ENCODE data around the gene HINT1. TPM values are rescaled to one million over a fixed set of nuclear protein-coding genes. Genes with fewer than 3 reads are reported as not detected.

HINT1 gene
- total and polyA plus RNA-seq, 2 of the 4 experiments (the other 2 are of a cell fraction): 179 to 352 TPM

DNA sequence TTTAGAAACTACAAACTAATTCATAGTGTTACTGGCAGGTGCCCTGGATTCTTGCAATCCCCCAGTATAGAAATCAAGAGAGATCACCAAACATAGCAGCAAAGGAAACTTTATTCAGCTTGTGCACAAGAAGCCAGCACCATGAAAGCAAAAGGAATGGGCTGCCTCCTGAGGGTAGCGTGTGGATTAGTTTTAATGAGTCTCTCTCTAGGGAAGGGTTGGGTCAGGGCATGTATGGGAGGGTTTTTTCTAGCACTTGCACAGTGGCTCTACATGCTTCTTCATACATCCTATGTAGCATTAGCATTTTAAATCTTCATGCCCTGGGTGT is 44.1 kb upstream of the HINT1 start:
- DNase-seq (no peak), ATAC-seq (ENCODE audit: low read depth) (no peak)
- TF ChIP-seq MXI1 (IDR thresholded peaks at IDR 0.05; ENCODE audit: borderline replicate concordance, low read depth, low read length) (no peak), CEBPB (IDR thresholded peaks at IDR 0.05; ENCODE audit: low read depth, low read length) (no peak), MAZ (IDR thresholded peaks at IDR 0.05; ENCODE audit: borderline replicate concordance, low read depth, low read length) (no peak), MAFK (IDR thresholded peaks at IDR 0.05; ENCODE audit: low read depth, low read length) (no peak)
- Histone ChIP-seq H4K5ac (ENCODE audit: low read depth, low read length) (no peak overlapping the region), H3K4ac (ENCODE audit: low read depth, low read length) (no peak overlapping the region), H4K91ac (ENCODE audit: insufficient read depth, low read depth, low read length) (no peak overlapping the region), H4K8ac (ENCODE audit: low read depth in 2 of 2, low read length in 2 of 2) (no peak overlapping the region), H3K23ac (ENCODE audit: low read depth, low read length) (no peak overlapping the region), H4K20me1 (ENCODE audit: insufficient read depth, low read length) (no peaks in the 10 kb centered on the region), H2BK15ac (ENCODE audit: low read depth, low read length) (no peak overlapping the region), H3K9me3 (ENCODE audit: control insufficient read depth, insufficient read depth, low read length) (no peaks in the 10 kb centered on the region), H3K36me3 (ENCODE audit: control insufficient read depth, insufficient read depth, low read length) (no peaks in the 10 kb centered on the region), H3K79me1 (ENCODE audit: low read depth in 1 of 2, low read length in 2 of 2) (no peaks in the 10 kb centered on the region), H3K4me1 (ENCODE audit: control insufficient read depth, insufficient read depth, low read length) (no peaks in the 10 kb centered on the region), H3K18ac (ENCODE audit: low read depth, low read length) (no peak overlapping the region), H2BK5ac (ENCODE audit: low read depth, low read length, poor library complexity, severe bottlenecking) (no peak overlapping the region), H3K27ac (ENCODE audit: insufficient read depth, low read length) (no peak overlapping the region), H3K4me3 (ENCODE audit: insufficient read depth, low read depth, low read length) (no peak overlapping the region), H3K56ac (ENCODE audit: extremely low read depth, insufficient read depth, low read length) (no peak overlapping the region), H2AFZ (replicated peaks; ENCODE audit: low read length, poor library complexity) (no peak overlapping the region), H3K4me2 (ENCODE audit: low read depth, low read length) (no peak overlapping the region), H3K27me3 (ENCODE audit: control insufficient read depth, insufficient read depth, low read length) (no peaks in the 10 kb centered on the region), H3K14ac (replicated peaks; ENCODE audit: low read depth, low read length) (no peak overlapping the region), H3K9ac (ENCODE audit: low read depth, low read length) (no peak overlapping the region), H3K9me1 (ENCODE audit: insufficient read depth, low read length) (no peaks in the 10 kb centered on the region), H2AK5ac (ENCODE audit: low read depth, low read length) (no peak overlapping the region), H2BK20ac (ENCODE audit: low read depth, low read length) (no peak overlapping the region), H2AK9ac (replicated peaks; ENCODE audit: low read depth, low read length, poor library complexity) (no peak overlapping the region), H2BK120ac (ENCODE audit: low read depth, low read length) (no peak overlapping the region)
- intact Hi-C loops (cut with micrococcal nuclease) (no loop called here), dilution Hi-C loops (cut with HindIII; ENCODE audit: low sequenced_read_pairs, unreplicated experiment) (no loop called here), in situ Hi-C loops (cut with MboI; ENCODE audit: low sequenced_read_pairs) (no loop called here)
- no CpG with 5 or more reads among the region's 1 CpG for WGBS, 2 experiments (ENCODE audit: extremely low coverage in 2 of 2, insufficient read length in 1 of 2)
- BruUV-seq (replicated peaks): no TSS peak
- ChIA-PET CTCF (no interaction called here), POLR2A (ENCODE audit: unreplicated experiment) (no interaction called here)
